CD4-positive, alpha-beta T cell treated with Interleukin-6 at 100 ng/mL for 8 hours (primary cell): ENCODE data around the gene PIK3AP1.
"Not testable (repeated sequence)": the region's sequence is repeated elsewhere in the genome, so short reads cannot be mapped to it uniquely, and the experiment has no call there.

Source experiments
- DNase-seq: peaks from one replicate; pipeline ENCODE4 v3.0.0-alpha.2; 2020; ENCODE audit warnings: mixed read lengths, low spot score

The PIK3AP1 gene

DNA sequence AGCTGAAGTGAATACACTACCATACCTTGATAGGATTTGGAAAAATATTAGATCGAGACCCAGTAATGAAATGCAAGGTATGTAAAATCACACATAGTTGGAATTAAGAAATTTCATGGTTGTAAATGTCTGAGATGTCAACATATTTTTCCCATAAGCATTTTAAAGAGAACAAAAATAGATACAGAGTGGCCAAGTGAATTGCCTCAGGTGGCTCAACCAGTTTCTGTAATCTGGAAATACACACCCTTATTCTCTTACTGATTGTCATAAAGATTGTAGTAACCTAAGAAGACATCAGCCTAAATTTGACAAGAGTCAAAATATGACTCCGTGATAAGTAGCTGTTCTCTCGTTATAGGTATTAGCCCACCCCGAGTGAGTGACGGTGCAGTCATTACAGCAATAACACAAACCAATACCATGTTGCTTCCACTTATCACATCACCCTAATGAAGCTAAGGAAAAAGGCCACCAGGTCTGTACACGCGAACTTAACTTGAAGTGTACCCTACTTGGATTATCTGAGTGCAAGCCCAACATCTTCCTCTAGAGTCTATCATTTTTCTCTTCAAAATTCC, 23.4 kb downstream of the PIK3AP1 start:
- no peak for DNase-seq

DNA sequence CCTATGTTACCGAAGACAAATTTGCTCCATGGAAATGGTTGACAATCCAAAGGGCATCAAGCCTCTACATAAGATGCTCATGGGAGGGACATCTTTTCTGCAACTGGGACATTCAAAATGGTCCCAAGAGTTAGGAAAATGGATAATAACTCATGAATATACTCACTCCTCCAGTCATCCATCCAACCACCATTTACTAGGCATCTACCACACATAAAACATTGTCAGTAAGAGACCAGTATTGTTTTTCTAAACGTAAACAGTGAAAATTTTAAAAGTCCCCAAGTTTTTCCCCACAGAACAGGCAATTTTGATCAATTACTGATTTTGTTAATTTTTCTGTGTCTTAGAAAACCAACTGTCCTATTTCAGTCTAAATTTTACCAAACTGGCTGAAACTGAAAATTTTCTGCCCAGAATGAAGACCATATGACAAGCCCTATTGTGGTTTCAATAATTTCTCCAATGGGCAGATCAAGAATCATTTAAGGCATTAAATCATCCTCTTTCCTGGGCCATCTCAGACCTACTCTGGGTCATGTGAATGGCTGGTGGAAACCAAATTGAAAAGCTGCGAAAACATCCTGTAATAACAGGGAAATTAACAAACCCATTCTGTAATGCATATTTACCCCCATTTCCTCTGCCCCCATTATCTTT, 24.2 kb downstream of the PIK3AP1 start:
- DNase-seq = no peak

DNA sequence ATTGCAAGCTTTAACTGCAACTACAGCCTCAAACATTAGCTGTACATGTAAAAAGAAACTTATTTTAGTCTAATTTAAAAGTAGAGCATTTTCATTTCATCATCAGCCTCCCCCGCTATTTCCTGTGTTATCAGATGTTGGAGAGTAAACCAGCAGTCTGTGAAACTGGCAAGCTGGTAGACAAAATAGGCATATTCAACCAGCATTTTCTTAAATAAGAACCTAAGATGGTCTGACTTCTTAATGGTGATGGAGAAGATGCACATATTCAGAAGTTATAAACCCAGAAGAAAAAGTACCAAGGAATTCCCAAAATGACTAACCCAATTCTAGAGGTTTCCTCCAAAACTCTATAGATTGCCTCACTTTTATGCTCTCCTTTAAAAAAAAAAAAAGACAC, 24.9 kb downstream of the PIK3AP1 start:
- no peak for DNase-seq

DNA sequence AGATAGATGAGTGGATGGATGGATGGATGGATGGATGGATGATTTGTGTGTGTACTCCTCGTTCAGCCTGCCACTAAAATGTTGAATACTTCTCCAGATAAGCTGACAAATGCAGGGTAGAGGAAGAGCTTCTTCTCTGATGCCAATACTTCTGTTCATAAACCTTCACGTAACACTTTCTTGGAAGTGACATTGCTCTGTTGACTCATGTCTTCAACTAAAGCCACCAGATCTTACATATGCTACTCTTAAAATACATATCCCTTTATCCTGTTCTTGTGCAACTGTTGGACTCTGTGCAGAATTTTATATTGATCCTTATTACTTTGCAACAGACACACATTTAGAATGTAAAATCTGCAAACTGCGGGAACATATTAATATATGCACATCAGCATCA, 26.9 kb downstream of the PIK3AP1 start:
- DNase-seq = no peak

DNA sequence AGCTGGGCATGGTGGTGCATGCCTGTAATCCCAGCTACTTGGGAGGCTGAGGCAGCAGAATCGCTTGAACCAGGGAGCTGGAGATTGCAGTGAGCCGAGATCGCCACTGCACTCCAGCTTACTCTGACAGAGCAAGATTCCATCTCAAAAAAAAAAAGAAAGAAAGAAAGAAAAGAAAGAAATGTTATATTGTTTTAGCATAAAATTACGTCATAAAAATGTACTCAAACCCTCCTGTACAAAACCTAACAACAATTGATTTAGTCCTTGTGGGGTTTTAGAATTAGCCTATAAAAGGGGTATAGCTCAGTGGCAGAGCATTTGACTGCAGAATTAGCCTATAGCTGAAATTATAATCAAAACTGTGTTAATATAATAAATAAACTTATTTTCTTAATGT, 27.9 kb downstream of the PIK3AP1 start:
- no peak for DNase-seq

DNA sequence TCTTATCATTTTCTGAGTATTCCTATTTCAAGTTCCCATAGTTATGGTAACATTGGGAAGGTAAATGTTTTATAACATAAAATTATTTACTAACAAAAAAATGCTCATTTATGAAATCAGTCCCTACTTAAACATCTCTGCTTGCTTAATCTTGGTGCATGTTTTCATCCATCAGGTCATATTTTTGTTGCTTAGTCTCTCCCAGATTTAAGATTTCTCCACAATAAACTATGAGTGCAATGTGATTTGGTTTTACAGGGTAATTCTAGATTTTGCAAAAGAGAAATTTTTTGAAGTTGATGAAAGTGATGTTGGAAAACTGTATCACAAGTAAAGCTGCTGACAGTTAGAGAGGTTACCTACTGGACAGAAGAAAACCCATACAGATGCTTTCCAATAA, 28.6 kb downstream of the PIK3AP1 start:
- no peak for DNase-seq

DNA sequence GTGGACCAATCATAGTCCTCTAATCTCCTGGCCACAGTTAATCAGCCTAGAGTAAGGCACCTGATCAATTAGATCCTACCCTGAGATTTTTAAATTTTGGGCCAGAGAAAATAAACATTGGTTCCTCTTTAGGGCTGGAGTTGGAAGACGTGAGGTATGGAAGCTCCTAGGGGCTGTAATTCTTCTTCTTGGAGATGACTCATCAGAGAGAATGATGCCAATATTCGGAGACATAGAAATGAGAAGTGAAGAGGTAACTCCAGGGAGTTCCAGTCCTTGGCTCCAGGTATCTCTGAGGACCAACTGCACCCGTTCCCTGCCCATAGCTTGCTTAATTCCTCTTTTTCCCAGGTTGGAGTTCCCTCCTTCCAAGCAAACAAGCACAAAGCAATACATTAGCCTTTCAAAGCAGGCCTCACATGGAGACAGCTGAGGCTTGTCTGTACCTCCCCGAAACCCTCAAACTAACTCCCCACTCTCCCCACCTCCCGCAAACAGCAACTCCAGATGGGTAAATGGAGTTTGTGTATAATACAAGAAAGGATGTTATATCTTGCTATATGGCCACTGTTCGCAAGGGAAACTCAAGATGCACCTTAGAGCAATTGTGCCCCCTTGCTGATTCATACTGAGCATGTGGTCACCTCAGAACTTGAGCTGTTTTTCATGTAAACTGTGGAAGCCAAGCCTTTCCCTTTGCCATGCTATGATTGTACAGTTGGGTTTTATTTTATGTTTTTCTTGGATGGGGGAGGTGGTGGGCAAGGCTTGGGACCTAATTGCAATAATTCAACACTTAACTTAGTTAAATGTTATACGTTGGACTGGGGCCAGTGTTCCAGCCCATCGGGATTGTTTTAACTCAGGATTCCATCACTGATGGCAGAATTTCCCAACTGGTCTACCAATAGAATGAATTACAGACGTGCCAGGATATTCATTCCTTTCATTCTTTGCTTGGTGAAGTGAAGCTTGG, 29.3 kb downstream of the PIK3AP1 start:
- no peak for DNase-seq

DNA sequence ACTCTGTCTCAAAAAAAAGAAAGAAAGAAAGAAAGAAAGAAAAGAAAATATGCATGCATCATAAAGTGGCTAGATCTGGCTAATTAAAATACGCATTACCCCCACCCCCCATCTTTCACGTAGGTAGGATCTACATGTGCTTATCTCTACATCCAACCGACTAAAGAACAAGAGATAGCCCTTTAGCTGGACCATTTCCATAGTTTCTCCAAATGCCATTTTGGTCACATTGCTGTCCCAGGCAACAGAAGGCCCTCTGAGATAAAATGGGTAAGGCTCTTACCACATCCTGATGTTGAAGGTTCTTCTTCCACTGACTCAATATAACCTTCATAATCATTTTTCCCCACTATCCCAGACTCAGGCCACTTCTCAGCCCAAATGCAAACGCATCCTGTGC, 31.5 kb downstream of the PIK3AP1 start:
- DNase-seq = no peak

DNA sequence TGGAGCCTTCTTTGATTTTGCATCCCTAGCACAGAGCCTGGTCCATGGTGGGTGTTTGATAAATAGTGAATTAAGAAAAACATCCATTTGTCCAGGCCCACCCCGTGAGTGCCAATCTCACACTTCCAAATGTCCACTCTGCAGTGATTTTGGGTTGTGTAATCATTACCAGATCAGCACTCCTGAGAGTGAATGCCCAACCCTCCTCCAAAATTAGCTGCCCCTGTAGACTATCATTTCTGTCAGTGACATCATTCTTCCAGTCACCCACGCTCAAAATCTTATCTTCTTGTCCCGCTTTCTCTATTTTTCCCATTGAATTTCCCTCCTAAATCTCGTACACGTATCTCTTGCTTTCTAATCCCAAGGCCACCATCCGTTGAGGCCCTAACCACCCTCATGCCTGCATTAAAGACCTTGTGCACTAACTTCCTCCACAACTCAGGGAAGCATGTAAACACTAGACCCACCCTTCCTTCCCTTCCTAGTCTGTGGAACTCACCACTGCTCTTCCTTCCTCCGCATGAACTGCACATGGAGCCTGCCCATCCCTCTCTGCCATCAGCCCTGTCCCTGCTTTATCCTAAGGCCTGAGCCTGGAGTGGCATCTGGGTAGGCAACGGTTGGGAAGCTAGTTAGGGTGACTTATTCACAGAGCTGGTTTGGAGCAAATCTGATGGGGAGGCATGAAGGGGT, 32.8 kb downstream of the PIK3AP1 start:
- no peak for DNase-seq

DNA sequence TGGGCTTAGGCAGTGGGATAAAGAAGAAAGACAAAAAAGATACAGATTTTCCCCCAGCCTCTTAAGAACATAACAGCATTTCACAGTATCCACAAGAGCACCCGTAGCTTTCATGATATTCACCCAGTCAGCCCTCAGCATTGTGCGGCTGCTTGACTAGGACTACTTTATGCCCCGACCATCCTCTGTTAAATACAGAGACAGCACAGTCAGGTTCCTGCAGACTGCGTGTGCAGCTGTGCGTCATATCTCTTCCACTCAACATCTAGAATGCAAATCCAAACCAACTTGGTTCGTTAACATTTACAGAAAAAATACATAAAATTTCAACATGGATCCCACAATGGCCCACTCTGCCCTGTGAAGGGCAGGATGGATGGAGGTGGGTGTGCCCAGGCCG, 33.8 kb downstream of the PIK3AP1 start:
- no peak for DNase-seq

DNA sequence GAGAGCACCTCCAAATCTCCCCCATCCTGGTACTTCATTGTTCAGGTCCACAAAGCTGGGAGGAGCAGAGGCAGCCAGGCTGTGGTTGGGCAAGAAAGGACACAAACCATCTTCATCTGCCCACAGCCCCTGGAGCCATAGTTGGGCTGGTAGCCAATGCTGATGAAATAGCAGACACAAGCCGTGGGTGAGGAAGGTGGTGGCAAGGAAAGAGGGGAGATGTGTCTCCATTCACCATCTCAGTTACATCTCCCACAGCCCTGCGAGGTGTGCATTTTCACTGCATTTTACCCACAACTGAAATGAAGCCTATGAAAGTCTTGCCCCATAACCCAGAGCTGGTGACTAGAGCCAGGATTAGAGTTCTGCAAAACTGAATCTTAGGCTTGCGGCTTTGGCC, 35.0 kb downstream of the PIK3AP1 start:
- DNase-seq = no peak

DNA sequence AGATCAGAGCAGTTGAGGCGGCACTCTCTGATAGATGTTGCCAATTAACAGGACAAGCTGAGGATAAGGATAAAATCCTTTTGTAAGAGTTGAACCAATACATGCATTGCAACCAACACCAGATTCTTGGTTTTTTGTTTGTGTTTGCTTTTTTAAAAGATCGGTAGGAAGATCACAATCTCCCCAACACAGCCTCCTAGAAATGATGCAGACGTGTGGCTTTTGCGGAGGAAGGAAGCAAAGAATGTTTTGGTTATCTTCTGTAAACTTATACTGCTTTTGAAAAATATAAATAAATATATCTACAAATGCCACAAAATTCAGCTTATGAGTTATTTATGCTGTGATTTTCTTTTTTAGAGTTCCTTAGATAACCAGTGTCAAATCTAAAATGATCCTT, 35.5 kb downstream of the PIK3AP1 start:
- no peak for DNase-seq

DNA sequence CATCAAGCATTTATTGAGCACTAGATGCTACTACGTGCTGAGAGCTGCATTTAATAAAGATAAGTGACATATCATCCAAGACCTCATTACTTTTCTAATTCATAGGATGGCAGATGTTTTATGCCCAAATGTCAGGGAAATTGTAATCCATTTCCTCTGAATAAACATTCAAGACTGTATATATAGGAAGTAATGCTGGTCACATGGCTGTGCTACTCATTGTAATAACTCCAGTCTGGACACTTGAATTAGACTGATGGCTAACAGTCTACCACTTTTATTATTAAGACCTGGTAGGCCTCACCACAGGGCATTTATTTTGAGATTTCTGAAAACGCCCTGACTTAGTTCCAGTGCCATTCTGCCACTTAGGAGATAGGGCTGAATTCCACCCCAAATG, 36.6 kb downstream of the PIK3AP1 start:
- DNase-seq = no peak

DNA sequence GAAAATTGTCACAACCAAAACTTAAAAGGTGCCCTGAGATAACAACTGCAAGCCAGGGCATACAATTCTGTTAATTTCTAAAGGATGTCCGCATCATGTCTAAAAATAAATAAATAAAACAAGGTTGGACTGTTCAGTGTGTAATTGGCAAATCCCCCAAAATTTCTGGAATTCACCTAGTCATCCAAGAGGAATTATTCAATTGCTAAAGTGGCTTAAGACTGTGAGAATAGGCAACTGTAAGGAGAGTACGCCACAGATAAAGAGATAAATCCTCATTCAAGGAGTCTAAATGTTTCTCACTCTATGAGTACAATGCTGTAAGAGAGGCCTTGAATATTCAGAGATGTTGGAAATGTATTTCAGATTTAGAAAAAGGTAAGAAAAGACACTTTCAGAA, 37.2 kb downstream of the PIK3AP1 start:
- no peak for DNase-seq

DNA sequence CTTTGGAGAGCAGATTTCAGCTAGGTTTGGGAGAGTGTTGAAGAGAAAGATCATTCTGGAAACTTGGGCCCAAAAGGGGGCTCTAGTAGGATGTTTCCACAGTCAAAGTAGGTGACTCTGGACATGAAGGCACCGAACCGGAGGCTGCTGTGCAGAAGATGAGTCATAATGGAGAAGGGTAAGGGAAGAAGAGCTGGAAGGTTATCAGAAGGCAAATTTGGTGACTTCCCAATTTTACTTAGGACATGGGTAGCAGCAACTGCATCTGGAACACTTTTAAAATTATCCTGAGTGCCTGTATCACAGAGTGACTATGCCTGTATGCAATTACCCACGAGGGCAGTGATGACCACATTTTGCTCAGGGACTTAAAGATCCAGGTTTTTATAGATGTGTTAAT, 38.8 kb downstream of the PIK3AP1 start:
- no peak for DNase-seq

DNA sequence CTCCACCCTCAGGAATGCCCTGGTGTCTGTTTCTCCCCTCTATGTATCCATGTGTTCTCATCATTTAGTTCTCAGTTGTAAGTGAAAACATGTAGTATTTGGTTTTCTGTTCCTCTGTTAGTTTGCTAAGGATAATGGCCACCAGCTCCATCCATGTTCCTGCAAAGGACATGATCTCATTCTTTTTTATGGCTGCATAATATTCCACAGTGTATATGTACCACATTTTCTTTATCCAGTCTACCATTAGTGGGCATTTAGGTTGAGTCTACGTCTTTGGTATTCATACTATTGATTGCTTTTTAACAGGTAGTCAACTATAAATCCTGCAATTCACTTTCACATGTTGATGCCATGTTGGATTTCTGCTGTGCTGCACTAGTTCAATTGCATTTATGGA, 39.9 kb downstream of the PIK3AP1 start:
- not testable (repeated sequence) for DNase-seq

DNA sequence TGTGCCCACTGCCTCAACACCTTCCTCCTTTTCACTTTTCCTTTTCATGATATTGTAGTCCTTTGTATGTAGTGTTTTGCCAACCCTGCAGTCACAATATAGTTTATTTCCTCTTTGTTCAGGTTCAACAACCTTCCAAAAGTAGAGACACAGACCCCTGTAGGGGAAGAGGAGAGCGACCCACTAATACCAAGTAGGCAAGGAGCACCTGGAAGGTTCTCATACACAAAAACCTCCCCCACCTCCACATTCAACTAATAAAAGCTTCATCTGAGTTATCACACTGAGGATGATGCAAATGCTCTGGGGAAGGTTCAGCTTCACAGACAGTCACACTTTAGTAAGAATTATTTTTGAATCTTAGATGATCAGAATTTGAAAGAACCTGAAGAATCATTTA, 41.6 kb downstream of the PIK3AP1 start:
- DNase-seq = no peak

DNA sequence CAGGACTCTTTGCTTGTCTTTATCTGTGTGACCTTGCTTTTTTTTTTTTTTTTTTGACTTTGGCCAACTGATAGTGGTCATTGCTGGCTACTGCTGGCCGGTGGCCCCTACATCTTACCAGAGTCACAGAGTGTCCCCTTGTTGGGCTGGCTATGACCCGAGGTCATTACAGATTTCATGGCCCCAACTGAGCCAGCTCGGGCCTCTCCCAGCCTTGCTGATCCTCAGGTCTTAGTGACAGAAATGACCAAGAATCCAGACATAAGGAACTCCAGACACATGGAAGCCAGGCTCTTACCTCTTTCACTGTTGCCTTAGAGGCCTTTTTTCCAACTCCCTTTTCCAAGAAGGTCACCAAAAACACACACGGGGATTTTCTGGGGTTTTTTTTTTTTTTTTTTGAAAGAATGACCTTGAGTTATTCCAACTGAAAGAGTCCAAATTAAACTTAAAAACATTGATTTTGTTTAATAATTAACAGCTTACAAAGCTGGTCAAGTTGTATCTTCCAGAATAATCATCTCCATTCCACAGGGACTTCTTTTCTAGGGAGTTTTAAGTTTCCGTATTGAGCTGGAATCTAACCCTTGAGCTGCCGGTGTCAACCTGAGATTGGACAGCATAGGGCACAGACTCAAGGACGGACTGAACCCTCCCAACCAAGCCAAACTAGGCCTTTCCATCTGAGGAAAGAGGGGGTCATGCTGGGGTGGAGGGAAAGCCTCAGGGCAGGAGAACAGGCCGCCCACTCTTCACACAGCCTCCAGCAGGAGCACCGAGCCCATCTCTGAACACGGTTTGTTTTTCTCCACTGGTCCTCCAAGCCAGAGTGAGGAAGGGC, 43.8 kb downstream of the PIK3AP1 start:
- DNase-seq = no peak

DNA sequence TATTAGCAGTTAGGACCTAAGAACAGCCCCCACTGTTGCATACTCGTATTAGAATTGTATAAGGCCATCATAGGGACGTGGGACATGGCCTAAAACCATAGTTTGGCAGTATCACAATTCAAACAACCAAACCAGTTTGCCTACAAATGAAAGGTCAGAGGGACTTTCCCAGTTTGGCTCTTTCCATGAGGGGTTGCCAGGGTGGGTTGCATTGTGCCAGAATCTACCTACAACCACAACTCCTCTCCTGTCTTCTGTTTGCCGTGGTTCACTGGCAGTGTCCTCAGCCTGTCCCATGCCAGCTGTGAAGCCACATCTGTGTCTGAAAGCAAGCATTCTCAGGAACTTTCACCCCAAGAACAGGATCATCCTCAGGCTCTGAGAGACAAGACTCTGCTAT, 44.5 kb downstream of the PIK3AP1 start:
- DNase-seq = no peak

DNA sequence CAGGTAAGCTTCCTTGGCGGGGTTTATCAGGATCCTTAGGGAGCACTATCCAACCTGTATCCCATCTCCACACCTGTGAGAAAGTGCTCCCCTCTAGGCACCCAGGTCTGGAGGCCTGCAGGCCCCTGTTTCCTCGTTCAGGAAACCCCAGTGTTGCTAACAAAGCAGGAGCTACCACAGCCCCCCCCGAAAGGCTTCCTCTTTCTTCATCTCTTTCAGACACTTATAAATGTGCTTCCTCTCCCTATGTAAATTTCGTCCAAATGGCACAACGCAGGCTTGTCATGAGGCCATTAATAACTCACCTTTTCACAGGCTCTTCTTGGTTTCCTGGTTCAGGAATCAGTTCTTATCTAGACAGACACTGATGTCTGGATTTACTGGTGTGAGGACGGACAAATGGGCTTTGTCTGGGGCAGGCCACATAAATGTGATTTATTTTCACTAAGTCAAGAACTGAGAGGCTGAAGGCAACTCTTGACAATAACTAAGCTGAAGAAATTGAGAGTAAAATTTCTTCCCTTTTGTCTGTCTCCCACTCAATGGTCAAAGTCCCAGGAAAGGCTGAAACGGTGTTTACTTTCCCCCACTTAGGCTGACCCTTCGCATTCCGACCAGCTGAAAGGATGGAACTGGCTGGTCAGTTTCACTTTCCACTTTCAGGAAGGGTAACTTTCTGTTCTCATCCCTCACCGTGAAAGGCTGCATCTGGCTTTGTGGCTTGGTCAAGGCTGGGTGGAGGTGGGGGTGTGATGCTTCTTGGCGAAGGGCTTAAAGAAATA, 46.8 kb downstream of the PIK3AP1 start:
- no peak for DNase-seq
